Left renal cortex interstitium (tissue), 4 donors: ENCODE measurements around the gene GRB10. TPM values are rescaled to one million over a fixed set of nuclear protein-coding genes. Genes with fewer than 3 reads are reported as not detected.

Source experiments
- DNase-seq, 4 donors: peaks; one replicate each; pipeline ENCODE4 v3.0.0-alpha.2; 2013; ENCODE audit warnings: low read depth in 4 of 4, low spot score in 2 of 4, missing footprints in 1 of 4
- polyA plus RNA-seq, 4 donors: library from polyadenylated mRNA; unstranded; fragments of 120-200 nt; gene quantifications; one replicate each; pipeline ENCODE4 v1.2.1, GENCODE V29; 2013; ENCODE audit not compliant: insufficient read length in 4 of 4

GRB10 gene
- polyA plus RNA-seq, 4 donors, result 25.7 to 47.8 (median 35.6) TPM

- DNase-seq, result no peak
Measured at GRCh38 chr7:50724526-50725520, 57.9 kb downstream of the GRB10 start.

DNA sequence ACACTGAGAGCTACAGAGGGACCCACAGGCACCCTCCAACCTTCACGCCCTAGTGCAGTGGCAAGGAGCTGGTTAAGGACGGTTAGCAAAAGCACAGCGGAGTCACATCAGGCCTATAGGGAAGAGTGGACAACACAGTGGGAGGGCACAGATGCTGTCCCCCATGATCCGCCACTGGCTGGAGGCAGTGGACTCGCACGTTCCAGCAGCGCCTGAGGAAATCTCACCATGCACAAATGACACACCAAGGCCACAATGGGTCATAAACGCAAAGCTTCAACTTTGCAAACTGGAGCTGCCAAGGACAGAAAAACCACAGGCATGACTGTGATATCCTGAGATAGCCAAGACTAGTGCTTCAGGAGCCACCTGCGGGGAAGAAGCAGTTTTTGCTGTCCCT, 58.8 kb downstream of the GRB10 start:
- DNase-seq, result no peak

DNA sequence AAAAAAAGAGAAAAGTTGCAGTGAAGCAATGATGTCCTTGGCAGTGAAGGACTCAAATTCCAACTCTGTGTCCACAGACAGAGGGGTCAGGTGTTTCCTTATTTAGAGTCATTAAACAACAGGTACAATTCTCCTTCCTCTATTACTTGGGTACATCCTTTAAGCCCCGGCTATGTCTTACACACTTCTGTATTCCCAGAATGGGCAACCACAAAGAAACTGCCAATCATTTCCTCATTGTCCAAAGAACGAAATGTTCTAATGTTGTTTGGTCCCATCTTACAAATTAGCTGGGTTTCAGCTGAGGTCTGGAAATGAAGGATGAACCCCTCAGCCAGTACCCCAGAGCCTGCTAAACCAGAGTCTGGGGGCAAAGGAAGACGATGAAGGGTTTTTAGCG, 59.5 kb downstream of the GRB10 start:
- no peak for DNase-seq

GRCh38 chr7:50721661-50722259, 60.9 kb downstream of the GRB10 start:
- DNase-seq, result no peak

GRCh38 chr7:50721160-50721559, 61.5 kb downstream of the GRB10 start:
- no peak for DNase-seq

DNA sequence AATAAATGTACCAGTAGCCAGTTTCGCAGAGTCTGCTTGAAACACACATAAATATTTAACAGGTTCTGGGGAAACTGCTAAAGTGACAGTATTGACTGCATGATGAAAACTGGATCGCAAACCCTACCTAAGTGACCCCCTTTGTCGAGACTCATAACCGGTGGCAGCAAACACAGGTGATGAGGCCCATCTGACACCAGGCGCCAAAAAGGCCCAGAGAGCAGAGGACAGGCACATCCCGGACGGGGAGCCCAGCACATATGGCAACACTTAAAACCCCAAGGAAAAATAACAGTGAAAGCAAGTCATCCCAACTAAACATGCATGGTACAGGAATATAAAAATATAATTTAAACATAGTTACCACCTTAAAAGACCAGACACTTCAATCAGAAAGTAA, 62.4 kb downstream of the GRB10 start:
- no peak for DNase-seq

DNA sequence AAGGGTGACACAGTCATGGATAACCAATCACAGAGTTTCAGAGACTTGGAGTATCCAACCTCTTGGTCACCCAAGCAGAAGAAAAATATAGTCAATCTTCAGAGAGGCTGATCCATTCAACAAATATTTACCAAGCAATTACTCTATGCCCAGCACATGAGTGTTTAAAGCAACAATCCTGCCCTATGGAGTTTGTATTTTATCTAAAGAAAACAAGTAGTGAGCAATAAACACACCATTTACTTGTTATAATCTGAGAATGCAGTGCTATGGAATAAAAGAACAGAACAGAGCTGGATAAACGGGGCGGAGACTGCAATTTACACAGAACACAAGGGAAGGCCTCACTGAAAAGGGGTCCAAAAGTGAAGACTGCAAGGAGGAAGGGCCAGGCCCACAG, 63.8 kb downstream of the GRB10 start:
- no peak for DNase-seq

GRCh38 chr7:50718311-50718710, 64.4 kb downstream of the GRB10 start:
- no peak for DNase-seq

GRCh38 chr7:50717181-50717580, 65.5 kb downstream of the GRB10 start:
- no peak for DNase-seq

- DNase-seq, result no peak
Measured at GRCh38 chr7:50714857-50715256, 67.8 kb downstream of the GRB10 start.

GRCh38 chr7:50713123-50713965, 69.4 kb downstream of the GRB10 start:
- DNase-seq, result no peak

- DNase-seq, result no peak
Measured at GRCh38 chr7:50712252-50713122, 70.2 kb downstream of the GRB10 start.

GRCh38 chr7:50711271-50712175, 71.2 kb downstream of the GRB10 start:
- no peak for DNase-seq

DNA sequence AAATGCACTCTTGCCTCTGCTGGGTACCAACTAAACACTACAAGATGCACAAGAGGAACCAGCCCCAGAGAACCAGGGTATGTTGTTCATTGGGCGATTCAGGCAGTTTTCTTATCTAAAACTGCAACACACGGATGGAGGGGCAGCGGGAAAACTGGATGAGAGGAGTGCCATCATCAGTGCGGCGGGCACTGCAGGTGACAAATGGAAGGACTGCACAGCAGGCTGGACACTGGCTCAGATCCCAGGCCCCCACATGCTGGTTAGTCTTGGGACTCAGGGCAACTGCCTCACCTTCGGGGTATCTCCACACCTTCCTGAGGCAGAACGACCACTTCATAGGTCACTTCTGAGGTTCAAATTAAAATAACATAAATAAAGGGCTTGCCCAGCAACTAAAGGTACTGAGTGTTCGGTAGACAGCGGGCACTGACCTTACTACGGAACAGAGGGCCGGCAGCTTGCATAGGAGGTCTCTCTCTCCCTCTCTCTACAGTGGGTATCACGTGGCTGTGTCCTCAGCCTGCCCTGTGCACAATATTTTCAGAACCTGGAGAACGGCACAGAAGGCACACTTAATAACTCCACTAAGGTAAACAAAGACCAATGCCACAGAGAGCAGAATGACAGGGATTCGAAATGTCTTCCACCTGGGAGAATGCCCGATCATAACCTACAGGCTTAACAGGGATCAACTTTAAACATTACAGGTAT, 72.1 kb downstream of the GRB10 start:
- DNase-seq, result no peak

DNA sequence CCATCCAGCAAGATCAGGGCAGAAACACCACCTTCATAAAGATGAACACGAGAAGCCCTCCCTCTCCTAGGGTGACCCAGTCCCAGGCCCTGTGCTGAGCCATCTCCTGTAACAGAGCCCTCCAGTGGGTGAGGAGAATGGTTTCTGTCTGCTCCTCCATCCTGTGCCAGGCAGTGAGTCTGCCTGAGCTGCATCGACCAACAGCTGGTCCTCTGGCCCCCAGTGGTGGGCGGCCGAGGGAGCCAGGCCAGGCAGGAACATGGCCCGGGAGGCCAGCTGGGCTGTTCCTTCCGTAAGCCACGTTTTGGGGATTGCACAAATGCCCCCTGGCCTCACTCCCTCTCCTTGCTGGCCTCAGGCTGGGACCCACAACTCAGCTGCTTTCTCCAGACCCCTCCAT, 73.5 kb downstream of the GRB10 start:
- DNase-seq, result no peak

- no peak for DNase-seq
Measured at GRCh38 chr7:50707236-50708006, 75.3 kb downstream of the GRB10 start.

GRCh38 chr7:50706469-50706937, 76.2 kb downstream of the GRB10 start:
- no peak for DNase-seq

DNA sequence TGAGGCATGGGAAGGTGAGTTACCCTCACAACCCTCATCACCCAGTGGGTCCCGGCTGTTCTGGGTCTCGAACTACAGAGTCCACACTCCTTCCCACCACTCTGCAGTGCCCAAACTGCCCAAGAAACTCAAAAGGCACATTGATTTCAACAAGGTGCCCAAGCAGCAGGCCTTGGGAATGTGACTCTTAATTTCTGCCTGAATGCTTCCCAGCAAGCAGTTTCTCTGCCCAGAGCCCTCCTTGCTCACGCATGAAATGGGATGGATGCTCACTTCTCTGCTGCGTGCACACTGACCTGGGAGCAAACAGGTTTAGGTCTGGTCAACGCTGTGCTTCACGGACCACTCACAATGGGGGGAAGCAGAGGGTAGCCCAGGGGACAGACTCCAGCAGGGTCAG, 77.9 kb downstream of the GRB10 start:
- DNase-seq, result no peak
